NT2/D1 (cell line): ENCODE measurements around the gene SKP1.

Experiments
- SUZ12 ChIP-seq: IDR thresholded peaks from 2 replicates; pipeline ENCODE4 v1.6.1; 2011; ENCODE audit not compliant: insufficient read length, insufficient read depth; ENCODE audit errors: extremely low read depth
- YY1 ChIP-seq: IDR thresholded peaks from 2 replicates; pipeline ENCODE4 v1.6.1; 2011; ENCODE audit not compliant: insufficient read length, insufficient read depth
- ZNF274 ChIP-seq: IDR thresholded peaks from 2 replicates; pipeline ENCODE4 v1.6.1; 2011; ENCODE audit warnings: mild to moderate bottlenecking, low read depth, low read length

DNA sequence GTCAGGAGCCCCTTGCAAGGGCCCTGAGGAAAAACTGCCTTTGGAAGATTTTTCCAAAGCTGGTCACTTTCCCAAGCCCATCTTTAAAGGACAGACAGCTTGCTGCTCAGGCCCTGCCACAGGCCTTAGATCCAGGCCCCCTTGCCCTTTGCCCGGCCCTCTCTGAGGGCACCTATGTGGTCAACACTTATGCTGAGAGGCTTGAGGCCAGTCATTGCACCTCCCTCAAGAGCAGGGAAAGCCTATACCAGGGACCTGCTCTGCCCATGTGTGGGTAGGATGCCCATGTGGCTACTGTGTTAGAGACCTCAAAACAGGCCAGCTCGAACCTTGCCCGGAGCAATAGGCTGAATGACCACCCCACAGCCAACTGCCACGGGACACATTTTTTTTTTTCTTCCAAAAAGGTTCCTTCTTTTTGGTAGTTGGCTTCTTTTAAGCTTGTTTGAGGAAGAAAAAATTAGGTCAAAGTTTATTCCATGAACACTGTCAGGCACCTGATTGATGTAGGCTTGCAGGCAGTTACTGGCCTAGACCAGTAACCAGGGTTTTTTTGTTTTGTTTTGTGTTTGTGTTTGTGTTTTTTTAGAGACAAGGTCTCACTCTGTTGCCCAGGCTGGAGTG lies 58.4 kb downstream of the SKP1 start:
- TF ChIP-seq ZNF274 (no peak), YY1 (no peak), SUZ12 (no peak)
